NCI-H1048 (cell line): ENCODE measurements around the gene NRIP3.

Experiments used
- DNase-seq: peaks from one replicate; lab custom pipeline; 2025; lab: John Stamatoyannopoulos, UW

NRIP3 gene

DNA sequence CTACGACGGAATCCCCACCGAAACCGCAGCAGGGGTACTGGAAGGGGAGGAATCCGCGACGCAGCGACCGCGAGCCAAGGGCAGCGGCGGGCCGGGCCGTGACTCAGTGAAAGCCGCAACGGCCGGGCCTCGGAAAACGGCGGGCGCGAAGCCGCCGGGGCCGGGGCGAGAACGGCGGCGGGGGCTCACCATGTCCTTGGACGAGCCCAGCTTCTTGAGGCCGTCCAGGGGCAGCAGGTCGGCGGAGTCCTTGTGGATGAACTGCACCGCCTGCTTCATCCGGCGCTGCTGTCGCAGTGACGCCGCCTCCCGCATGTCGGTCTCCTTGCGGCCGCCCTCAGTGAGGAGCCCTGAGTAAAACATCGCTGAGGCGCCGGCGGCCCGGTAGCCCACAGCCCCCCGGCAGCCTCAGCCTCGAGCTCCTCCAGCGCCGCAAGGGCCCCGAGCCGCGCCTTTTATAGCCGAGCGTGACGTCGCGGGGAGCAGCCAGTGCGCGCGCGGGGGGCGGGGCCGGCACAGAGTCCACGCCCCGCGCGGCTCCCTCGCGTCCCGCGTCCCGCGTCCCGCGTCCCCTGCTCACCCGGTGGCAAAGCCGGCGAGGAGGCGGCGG is at the start of gene NRIP3:
NRIP3 (minus strand) TSS at position 429 of the 610 bp plus-strand sequence; CDS start at position 363, 66 bp downstream.
- DNase-seq = no peak

DNA sequence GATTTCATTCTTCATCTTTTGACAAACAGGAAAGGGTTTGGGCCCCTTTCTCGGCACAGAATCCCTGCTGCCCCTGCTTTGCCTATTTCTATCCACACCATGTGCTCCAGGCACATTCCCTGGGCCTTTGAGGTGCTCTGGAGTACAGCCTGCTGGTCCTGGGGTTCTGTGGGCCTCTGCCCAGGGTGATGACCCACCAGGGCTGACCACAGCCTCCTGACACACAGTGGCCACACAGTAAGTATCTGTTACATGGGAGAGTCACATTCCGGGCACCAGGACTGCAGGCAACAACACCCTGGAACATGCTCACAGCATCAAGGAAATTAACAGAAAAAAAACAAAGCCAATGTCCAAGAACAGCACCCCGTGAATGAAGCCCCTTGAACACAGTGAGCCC is 48.5 kb upstream of the NRIP3 start:
- DNase-seq = no peak

DNA sequence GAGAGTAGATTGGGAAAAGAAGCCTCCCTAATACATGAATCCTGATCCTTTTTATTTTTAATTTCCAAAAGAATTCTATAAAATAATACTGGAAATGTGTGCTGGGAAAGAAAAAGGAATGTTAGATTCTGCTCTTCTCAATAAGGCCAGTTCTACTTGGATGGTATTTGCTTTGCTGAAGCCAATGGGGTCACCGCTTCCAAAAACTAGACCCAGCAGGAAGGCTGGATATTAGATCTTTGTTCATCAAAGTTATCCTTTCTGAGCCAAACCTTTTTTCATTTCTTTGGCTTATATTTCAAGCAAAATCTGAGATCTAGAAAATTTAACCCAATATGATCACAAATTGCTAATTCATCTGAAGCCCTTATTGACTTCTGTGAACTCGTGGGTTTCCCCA is 46.2 kb upstream of the NRIP3 start:
- DNase-seq = no peak

DNA sequence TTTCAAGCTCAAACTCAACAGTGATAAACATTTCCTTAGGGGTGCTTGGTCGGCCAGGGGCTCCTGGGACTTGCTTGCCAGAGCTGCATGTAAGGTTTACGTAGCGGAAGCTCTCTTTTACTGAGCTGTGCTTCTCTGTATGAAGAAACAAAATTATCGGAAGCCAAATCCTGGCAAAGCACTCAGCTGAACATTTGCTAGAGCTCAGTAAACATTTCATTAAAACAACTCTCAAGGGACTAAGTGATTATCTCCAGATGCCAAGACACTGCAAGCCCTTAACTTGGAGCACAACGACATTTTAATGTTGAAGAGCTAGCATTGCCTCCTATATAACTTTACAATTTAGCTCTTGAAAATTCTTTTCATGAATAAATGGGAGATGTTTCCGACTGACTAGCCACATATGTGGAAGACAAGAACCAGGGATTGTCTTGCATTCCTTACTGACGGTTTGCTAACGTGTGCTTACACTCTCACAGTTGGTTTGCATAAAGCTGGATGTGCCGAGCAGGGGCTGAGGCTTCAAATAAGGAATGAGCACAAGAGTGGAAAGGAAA is 44.2 kb upstream of the NRIP3 start:
- no peak for DNase-seq

DNA sequence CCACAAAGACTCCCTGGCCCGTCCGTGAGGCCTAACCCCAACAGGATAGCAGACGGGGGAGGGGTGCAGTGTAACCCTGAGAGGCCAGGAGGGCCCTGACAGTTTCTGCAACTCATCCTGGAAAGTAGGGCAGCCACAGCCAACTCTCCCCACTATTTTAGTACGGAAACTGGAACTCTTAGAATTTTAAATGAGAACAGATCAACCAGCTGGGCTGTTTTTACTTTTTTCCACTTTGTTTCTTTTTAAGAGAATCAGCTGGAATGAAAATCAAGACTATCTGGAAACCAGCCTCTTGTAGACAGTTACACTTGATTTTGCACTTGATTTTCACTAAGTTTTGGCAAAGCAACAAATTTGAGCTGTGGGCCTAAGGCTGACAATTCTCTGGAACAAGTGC is 42.7 kb upstream of the NRIP3 start:
- no peak for DNase-seq

DNA sequence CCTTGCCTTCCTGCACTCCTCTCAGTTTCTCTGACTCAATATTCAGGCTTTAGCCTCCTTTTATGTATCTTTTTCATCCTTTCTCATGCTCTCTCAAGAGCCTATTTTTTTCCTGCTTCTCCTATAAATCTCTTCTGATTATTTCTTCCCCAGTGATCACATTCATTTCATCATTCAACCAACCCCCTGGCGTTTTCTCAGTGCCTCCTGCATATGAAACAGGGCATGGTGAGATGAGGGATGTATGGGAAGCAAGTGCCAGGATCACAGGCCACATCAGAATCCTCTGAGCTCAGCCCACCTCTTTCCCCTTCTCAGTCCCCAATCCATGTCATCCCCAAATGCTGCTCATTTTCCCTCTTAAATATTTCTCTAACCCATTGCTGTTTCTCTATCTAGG is 38.7 kb upstream of the NRIP3 start:
- DNase-seq = no peak

DNA sequence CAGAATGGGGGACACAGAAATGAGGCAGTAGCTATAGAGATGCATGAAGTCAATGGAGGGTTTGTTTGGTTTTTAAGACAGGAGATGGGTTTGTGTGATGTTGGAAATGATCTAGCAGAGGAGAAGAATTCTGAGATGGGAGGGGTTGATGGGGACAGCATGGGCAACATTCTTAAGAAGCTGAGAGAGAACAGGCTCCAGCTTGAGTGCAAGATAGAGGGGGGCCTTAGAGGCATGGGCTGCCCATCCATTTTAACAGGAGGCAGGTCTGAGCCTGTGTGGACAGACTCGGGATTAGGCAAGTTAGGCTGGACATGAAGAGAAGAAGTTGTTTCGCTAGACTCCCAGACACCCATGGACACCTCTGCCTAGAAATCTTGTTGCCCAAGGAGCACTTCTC is 37.9 kb upstream of the NRIP3 start:
- no peak for DNase-seq

DNA sequence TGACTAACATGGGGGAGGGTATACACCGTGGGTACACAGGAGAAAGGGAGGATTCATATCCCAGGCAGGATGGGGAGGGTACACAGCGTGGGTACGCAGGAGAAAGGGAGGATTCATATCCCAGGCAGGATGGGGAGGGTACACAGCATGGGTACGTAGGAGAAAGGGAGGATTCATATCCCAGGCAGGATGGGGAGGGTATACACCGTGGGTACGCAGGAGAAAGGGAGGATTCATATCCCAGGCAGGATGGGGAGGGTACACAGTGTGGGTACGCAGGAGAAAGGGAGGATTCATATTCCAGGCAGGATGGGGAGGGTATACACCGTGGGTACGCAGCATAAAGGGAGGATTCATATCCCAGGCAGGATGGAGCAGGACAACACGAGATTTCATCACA is 36.6 kb upstream of the NRIP3 start:
- no peak for DNase-seq

DNA sequence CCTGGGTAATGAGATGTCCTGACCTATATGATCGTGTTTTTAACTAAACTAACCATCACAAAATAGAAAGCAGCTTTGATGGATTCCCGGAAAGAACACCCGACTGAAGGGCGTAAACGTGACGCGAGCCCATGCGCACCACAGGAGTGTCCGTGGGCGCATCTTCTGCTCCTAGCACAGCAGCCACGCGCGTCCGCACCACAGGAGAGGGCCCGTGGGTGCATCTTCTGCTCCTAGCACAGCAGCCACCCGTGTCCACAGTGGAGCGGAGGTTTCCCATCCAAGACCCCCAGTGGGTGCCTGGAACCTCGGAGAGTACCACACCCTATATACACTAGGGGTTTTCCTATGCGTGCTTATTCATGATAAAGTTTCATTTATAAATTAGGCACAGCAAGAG is 36.1 kb upstream of the NRIP3 start:
- no peak for DNase-seq

DNA sequence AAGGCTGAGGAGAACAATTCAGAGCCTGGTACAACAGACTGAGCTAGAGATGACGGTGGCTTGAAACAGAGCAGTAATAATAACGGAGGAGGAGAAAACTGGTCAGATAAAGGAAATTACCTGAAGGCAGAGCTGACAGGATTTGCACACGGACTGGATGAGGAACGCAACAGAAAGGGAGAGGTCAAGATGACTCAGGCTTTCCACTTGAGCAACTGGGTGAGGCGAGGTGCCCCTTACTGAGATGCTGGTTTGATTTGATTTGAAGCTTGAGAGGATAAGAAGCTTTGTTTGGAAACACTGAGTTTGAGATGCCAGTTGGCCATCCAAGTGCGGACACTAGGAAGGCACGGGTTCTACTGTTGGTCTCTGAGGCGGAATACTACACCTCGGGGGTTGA is 35.4 kb upstream of the NRIP3 start:
- no peak for DNase-seq

DNA sequence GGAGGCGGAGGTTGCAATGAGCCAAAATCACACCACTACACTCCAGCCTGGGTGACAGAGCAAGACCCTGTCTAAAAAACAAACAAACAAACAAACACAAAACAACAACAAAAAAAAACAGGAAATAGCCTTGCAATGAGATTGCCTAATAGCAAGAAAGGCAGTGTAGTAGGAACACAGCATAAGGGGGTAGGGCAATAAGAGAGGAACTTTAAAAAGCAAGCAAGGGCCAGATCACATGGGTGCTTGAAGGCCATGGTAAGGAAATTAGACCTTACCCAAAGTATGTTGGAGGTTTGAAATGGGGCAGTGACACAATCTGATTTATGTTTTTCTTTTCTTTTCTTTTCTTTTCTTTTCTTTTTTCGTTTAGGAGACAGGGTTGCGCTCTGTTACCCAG is 34.7 kb upstream of the NRIP3 start:
- DNase-seq = no peak

DNA sequence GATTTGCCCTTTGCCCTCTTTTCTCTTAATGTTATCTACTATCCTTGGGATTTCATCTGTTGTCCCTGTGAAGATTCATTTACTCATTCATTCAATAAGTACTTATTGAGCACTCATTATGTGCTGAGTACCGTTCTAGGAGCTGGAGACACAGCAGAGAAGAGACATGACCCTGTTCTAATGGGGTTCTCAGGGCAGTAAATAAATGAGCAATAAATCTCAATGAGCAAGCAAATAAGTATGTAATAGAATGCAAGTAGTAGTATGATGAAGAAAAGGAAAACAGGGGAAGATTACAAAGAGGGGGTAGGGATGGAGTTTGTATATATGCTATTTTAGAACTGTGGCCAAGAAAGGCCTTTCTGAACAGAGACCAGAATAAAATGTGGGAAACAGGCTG is 34.2 kb upstream of the NRIP3 start:
- no peak for DNase-seq

DNA sequence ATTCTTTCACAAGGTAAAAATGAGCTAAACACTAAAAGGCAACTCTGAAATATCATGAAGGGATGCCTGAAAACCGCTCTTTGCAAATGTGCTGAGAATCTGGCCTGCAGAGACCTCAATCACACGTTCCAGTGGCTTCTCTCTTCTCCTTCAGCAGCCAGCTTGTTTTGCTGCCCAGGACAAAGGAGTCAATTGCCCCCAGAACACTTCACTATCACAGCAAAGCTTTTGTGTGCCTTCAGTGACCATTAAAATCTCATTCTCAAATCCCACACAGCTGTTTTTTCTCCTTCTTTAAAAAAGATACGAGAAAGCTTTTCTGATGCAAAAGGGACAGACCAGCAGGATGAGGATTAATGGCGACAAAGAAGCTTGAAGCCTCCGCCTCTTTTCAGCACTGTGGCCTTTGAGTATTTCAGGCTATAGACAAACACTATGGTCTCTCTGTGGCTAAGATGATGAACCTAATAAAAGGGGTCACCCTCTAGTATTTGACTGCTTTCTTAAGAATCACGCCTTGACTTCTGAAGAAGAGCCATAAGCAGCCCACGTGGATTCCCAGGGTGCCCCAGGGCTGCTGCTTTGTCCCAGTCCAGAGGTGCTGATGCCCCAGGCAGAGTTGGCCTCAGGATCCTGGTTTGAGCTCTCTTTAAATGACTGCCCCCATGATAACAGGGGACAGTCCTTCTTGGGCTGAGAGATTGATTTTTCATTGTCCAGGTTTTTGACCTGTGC is 33.4 kb upstream of the NRIP3 start:
- DNase-seq = no peak

DNA sequence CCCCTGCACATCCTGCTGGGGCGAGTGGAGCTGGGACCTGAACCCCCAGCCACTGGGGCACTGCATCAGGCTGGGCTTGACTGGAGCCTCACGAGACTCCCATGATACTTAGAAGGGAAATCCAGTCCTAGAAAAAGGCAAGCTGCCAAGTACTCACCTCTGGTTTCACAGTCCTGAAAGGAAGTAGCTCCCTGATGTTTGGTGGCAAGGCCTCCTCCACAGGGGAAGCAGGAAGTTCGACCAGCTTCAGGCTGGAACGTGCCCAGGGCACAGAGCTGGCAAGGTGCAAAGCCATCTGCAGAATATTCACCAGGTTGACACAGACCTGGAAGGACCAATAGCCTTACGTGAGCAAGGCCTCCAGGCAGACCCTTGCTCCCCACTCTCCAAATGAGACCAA is 26.8 kb upstream of the NRIP3 start:
- no peak for DNase-seq

DNA sequence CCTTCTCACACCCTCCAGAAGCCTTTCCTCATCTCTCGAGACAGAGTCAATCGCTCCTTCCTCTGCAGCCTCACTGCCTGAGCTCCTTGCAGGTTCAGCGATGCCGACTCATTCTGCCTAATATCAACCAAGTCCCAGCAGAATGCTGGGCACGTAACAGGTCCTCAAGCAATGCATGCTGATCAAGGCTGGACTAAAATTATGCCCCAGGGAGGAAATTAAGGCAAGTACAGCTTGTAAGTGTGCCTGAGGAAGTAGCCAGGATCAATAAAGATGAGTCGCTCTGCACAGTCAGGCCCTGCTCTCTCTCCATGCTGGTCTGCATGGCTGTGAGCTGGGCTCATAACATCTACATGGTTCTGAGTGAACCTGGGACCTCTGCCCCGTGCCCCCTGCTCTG is 25.6 kb upstream of the NRIP3 start:
- DNase-seq = no peak

DNA sequence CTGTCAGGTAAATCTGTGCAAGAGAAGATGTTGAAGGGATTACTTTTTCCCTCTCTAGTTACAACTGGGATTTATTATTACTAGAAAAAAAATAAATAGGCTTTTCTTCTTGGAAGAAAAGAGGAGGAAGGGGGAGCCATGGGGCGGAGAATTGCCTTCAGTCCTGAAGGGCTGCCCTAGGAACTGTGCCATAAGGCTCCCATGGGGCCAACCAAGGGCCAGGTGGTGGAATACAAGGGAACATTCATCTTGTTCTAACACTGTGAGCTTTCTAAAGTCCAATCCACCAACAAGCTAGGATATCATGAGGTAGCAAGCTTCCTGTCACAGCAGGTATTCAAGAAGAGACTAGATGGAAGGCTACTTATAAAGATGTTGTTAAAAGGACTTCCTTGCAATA is 24.8 kb upstream of the NRIP3 start:
- DNase-seq = no peak

DNA sequence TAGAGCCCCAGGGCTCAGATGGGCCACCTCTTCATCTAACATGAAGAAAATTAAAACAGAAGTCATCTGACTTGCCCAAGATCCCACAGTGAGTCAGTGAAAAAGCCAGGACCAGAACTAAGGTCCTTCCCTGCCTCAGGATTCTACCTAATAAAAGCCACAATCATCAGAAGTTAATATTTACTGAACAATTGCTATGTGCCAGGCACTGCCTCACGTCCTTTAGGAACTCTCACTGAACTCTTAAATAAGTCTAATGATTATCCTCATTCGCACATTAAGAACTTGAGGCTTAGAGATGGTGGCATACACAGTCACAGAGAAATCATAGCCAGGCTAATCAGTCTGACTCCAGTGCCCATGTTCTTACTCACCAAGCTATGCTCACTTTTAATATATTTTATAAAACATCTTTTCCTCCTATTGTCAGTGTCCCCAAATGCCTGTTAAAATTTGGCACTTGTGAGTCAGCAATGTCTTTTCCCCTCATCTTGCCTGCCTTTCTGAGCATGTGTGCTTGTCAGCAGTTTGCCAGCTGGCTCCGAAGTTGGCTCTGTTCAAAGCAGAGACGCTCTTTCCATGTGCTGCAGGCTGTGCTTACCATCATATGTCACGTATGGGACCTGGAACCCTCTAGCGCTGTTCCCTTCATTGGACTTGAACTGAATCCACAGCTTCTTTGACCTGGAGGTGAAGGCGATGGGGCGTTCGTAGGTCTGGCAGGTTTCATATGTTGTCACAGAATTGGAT is 21.5 kb upstream of the NRIP3 start:
- DNase-seq = no peak

DNA sequence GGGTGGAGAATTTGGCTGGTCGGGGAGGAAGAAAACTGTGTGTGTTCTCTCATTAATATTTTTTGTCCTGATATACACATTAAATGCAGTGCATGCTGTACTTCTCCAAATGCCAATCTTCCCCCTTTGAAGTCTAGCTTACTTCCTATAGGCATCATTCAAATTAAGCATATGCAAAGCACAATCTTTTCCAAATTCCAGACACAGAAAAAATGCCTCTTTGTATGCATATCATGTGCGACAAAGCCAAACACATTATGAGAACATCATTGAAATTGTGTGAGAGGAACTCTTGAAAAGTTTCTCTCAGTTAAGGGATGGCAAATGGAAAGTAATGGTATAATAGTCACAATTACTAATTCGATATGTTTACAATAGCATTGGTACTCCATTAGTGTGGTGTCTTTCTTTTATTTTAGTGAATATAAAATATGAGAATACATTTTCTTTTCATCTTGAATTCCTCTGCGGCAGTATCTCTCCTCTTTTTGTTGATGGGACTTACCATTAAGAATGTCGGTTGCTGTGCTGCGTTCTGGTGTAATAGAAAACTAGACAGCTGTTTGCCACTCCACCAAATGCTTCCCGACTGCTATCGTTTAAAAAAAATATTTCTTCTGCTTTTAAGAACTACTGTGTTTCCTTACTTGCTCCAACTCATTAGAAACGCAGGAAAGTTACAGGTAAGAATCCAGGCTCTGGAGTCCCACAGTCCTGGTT is 19.3 kb upstream of the NRIP3 start:
- peak; percentile 42 for DNase-seq

DNA sequence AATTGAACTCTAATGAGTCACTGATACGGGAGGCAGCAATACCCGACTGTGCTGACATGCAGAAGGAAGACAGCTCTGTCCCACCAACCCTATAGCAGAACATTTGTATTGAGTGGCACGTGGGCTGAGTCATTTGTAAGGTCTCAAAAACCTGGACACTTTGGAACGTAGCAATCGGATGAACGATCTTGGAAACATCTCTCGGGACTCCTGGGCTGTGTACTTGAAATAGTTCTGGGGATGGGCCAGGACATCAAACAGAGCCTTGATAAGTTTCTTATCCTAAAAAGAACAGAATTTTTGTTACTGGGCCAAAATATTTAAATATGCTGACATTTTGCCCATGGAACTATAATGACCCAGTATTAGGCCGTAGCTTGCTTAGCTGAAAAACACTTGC is 17.1 kb upstream of the NRIP3 start:
- DNase-seq = no peak

DNA sequence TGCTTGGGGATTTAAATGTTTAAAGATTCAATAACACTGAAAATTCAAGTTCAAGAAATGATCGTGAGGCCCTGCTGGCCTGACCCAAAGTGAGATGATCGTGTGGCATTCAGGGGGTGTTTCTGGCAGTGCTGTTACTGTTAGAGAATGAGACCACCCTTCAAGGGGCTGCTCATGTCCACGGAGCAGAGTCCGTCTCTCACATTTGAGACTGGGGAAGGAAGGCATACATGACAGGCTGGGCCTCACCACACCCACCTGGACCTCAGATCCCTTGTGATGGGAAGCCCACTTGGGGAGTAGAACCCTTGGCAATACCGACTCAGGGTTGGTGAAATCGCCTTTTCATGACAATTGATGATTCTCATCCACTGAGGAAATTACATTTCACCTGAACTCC is 16.1 kb upstream of the NRIP3 start:
- DNase-seq = no peak

DNA sequence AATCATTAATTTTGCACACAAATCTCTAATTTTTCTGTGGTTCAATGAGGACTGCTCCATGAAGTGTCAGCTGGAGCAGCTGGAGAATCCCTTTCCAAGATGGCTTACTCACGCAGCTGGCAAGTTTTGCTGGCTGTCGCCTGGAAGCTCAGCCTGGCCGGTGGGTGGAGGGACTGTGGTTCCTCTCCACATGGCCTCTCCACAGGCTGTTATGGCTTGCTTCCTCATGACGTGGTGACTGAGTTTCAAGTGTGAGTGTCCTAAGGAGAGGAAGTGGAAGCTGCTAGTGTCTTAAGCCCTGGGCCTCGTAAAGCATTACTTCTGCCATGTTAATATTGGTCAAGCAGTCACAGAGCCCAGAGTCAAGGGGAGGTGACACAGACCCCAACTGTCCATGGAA is 14.0 kb upstream of the NRIP3 start:
- DNase-seq = no peak

DNA sequence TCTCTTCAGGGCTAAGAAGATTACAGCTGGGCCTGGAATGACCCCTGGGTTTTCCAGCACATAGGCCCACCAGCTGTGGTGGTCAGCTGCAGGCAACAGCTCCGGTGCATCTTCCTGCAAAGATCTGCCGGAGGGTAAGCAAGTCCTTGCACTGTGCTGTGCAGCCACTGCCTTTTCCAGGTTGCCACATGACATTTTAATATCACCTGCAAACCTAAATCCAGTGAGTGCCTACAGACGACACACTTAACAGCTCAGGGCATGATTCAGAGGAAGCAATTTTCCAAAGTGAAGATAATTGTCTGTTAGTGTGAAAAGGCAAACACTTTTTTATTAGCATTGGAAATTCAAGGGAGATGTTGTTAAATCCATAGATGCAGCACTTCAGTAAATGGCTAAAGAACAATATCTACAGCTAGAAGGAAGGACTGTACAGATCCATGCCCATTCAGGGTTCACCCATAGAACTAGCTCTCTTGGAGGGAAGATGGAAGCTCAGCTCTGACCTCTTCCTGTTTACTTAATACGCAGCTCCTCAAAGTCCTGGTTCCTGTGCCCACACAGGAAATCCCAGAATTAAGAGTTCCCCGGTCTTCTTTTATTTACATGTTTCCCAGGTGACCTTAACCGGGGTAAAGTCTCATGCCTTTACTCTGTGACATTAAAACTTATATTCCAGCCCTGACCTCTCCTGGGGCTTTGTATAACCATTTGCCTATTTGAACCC is 13.3 kb upstream of the NRIP3 start:
- DNase-seq = no peak
